KG1 (cell line): ENCODE measurements around the gene OXCT1.
"Not testable (repeated sequence)": the region's sequence is repeated elsewhere in the genome, so short reads cannot be mapped to it uniquely, and the experiment has no call there.

Experiments
- DNase-seq: peaks from one replicate; lab custom pipeline; 2025; lab: John Stamatoyannopoulos, UW

Gene OXCT1

DNA sequence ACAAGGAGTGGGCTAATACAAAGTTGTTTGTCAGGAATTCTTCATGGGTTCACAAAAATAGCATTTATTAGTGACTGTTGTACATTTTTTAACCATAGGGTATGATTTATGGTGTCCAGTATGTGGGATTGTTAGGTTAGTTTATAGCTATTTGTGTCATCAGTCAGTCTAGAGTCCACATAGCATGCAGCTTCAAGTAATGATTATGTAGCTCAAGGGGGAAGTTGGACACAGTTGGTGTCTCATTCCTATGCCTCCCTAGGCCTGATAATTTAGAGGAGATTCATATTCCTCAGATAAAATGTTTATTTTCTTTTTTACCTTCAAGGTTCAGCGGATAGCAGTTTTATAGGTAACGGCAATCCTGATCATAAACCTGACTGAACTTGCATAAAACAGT lies 153.8 kb downstream of the OXCT1 start:
- DNase-seq, result no peak

DNA sequence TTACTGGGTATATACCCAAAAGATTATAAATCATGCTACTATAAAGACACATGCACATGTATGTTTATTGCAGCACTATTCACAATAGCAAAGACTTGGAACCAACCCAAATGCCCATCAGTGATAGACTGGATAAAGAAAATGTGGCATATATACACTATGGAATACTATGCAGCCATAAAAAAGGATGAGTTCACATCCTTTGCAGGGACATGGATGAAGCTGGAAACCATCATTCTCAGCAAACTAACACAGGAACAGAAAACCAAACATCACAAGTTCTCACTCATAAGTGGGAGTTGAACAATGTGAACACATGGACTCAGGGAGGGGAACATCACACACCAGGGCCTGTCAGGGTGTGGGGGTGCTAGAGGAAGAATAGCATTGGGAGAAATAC lies 155.8 kb downstream of the OXCT1 start:
- not testable (repeated sequence) for DNase-seq

DNA sequence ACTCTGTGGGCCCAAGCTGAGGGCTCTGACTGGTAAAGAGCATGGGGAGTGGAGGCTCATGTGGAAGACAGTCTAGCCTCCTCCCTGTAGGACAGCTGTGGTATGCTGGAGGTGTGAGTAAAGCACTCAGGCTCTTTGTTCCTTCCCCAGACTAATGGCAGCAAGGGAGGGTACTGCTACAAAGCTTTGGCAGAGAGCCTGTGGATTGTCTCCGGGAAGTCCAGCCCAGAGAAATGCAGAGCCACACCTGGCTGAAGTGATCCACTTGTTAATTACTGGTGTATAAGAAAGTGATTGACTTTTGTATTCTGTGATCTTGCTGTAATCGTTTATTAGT lies 161.7 kb downstream of the OXCT1 start:
- no peak for DNase-seq

DNA sequence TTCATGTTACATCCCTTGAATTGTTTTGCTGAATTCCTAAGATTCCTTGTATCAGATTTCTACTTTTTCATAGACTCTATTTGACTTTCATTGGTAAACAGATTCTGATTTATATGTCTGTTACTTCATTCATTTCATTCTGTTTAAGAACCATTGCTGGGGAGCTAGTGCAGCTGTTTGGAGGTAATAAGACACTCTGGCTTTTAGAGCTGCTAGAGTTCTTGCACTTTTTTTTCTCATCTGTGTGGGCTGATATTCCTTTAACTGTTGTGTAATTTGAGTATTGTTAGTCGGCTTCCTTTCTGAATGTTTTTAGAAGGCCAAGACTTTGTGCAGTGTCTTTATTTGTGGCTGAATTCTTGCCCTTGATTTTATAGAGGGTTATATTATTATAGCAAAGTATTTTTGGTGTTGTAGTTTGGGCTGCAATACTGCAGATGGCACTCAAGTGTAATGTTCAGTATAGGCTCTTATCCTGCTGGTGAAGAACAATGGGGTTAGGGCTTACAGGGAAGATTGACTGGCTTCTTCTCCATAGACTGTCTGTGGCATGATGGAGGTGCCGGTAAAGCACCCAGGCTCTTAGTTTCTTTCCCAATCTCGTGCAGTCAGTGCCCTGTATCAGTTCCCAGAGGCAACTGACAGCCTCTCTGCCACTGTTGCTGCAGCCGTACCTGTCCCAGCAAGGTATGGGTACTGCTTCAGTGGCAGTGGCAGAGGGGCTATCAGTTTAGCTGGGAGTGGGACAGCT lies 162.2 kb downstream of the OXCT1 start:
- DNase-seq, result no peak

DNA sequence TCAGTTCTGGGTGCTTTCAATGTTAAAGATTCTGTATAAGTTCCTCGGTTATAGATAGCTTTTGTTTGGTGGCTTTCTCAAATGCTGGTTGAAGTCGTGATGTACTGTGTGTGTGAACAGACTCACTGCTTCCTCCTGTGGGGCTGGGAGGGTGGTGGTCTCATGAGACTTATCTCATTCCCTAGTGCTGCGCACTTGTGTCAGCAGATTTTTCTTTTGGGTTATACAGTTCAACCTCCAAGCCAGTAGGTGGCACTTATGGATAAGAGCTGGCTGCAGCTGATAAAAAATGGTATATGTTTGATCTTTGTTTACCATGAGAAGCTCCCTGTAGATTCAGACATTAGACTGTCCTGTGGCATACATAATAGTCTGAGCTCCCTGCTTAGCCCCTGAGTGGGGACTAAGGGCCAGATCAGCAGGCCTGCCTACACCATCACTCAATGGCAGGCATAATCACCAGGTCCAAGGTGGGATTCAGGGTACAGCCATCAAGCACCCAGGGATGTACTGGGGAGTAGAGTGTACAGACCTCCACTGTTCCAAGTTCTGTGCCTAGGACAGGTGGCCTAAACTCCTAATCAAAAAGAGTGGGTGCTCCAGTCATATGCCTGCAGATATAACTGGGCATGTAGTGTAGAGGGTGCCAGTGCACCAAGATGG lies 174.2 kb downstream of the OXCT1 start:
- DNase-seq, result no peak

DNA sequence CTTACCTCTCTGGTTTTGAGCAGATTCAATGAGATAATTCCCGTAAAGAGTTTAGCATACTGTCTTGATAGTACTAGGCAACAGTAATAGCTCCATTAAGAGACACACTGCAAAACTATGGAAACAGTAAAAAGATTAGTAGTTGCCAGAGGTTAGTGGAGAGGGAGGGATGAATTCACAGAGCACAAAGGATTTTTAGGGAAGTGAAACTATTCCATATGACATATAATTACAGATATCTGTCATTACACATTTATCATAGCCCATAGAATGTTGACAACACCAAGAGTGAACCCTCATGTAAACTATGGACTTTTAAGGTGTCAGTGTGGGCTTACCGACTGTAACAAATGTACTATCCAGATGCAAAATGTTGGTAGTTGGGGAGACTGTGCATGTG lies 183.5 kb downstream of the OXCT1 start:
- DNase-seq, result no peak

DNA sequence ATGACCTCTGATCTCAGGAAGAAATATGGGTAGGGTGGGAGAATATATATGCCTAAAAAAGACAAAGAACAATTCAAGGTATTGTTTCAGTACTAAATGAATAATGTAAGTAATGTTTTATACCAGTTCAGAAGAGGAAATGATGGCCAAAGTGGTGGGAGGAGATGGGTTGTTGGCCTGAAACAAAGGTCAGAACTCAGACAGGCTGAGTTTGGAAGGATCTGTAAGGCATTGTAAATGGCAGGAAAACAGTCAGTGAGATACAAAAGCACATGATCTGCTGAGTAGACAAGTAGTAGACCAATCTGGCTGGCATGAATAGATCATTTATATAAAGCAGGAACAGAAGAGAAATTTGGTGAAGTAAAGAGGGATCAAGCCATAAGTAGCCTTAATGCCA lies 184.0 kb downstream of the OXCT1 start:
- DNase-seq, result no peak

DNA sequence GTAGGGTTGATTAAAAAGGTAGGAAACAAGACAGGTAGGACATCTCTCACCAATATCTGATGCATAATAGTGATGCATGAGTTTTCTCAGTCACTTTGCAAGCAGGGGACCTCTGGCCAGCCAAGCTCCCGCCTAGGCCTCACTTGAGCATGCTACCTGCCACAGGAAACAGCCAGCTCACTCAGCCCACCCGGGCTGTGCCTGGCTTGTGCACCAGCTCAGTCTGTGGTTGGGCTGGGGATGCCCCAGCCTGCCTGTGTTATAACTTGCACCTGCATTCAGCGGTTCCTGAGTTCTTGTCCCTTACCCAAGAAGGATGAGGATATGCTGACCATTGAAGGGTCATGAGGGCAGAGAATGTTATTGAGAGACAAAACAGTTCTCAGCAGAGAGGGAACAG lies 187.0 kb downstream of the OXCT1 start:
- DNase-seq, result no peak

DNA sequence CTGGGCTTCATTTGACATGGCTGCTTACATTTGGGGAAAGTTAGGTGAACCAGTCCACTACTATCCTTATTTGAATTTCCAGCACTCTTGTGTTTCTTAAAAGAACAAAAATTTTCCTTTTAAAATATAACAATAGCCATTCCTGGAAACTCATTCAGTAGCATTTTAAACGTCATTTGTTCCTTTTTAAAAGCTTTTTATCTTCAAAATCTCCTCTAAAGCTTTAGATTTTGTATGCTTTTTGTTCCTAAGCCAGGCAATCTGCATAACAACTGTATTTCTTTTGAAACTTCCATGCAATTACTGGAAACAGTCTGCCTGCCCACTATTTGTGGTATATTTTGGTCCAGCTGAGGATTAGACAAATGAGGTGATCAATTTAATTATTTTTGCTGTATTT lies 187.6 kb downstream of the OXCT1 start:
- no peak for DNase-seq

DNA sequence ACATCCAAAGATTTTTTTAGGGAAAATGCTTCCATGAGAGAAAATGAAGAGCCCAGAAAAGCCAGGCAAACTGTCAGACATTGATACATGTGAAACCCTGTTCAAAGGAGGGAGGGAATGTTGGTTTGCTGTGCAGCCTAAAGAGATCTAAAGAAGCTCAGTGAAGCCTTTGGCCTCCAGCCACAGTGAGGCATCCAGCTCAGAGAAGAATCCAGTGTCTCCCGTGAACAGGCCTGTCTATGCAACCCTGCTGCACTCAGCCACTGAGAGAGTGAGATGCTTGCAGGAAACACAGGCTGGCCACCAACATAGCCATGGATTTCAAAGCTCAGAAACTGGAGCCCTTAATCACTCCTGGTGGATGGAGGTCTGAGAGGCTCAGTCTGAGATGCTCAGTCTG lies 188.4 kb downstream of the OXCT1 start:
- no peak for DNase-seq
